ENCODE measurements around the gene UBA1.

Gene UBA1

DNA sequence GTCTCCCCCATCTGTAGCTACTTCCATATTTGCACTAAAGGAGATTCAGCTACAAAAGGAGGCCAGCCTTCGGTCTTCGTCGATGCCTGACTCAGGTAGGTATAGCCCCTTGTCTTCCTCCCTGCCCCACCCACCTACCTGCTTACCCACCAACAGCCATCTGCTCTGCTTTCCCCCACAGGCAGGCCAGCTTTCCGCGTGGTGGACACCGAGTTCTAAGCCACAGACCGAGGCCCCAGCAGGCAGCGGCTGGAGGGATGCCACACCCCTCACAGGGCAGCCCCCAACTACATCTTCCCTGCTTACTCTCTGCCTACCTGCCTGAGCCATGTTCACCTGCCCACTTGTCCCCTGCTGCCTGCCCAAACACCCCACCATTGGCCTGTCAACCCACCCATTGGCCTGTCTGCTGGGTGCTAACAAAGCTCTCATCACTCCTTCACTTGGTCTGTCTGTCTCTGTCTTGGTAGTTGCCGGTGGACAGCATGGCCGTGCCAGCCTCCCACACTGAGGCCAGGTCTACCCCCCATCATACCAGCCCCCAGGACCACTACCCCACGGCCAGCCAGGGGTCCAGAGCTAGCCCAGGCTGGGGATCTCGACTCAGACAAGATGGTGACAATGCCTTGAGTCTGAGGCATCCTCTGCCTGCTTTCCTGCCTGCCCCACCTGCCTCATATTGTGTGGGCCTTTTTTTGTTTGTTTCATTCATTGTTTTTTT lies 35.1 kb downstream of the UBA1 start:
- peaks cover 4 to 54% (median 41%) of the 10 kb centered on the region in 4 experiments for H3K36me3 ChIP-seq (ENCODE audit: control insufficient read depth in 4 of 4, insufficient read depth in 4 of 4, low read length in 3 of 4)
- CTCF ChIA-PET: no interaction called here
- no peak overlapping the region for H3K27ac ChIP-seq (ENCODE audit: insufficient read depth in 1 of 2, low read depth in 1 of 2, low read length in 2 of 2, poor library complexity in 1 of 2, severe bottlenecking in 2 of 2)
- POLR2A ChIA-PET: no interaction called here
- 98% methylated on average over 9 of the region's 12 CpGs for WGBS (ENCODE audit: insufficient coverage)
- H3K4me1 ChIP-seq (ENCODE audit: control extremely low read depth in 1 of 4, control insufficient read depth in 4 of 4, insufficient read depth in 4 of 4, low read length in 3 of 4): peaks cover 0 to 7% (median 4%) of the 10 kb centered on the region in 4 experiments
- H3K4me3 ChIP-seq (ENCODE audit: control insufficient read depth in 1 of 7, extremely low read depth in 1 of 7, insufficient read depth in 4 of 7, low read depth in 2 of 7, low read length in 6 of 7): no peak overlapping the region
- H3K9me3 ChIP-seq (ENCODE audit: control extremely low read depth in 1 of 5, control insufficient read depth in 4 of 5, insufficient read depth in 2 of 5, low read depth in 1 of 5, low read length in 4 of 5): peaks cover 0 to 3% (median 0%) of the 10 kb centered on the region in 5 experiments
- H3K27me3 ChIP-seq (replicated peaks in 2 of 5; ENCODE audit: control insufficient read depth in 4 of 5, insufficient read depth in 5 of 5, low read length in 4 of 5): peaks cover 0 to 35% (median 0%) of the 10 kb centered on the region in 5 experiments
- no peak for DNase-seq

DNA sequence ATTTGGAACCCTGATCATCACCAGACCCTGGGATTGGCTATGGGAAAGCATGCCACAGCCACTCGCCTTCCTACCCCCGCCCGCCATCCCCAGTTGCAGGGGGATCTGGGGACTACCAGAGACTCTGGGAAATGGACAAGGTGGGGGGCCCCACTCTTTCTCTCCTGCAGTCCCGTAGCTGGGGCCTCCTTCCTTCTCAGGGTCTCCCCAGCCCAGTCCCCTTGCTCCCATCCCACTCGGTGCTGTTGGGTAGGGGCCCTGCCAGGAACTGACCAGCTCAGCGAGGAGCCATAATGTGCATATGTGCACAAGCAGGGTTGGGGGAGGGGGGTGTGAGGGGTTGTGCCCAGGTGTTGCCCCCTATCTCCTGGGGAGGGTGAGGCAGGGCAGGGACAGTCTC lies 35.8 kb downstream of the UBA1 start:
- Histone ChIP-seq H3K4me3 (ENCODE audit: control insufficient read depth in 1 of 7, extremely low read depth in 1 of 7, insufficient read depth in 4 of 7, low read depth in 2 of 7, low read length in 6 of 7) (no peak overlapping the region), H3K4me1 (ENCODE audit: control extremely low read depth in 1 of 4, control insufficient read depth in 4 of 4, insufficient read depth in 4 of 4, low read length in 3 of 4) (peaks cover 0 to 9% (median 4%) of the 10 kb centered on the region in 4 experiments), H3K9me3 (ENCODE audit: control extremely low read depth in 1 of 5, control insufficient read depth in 4 of 5, insufficient read depth in 2 of 5, low read depth in 1 of 5, low read length in 4 of 5) (peaks cover 0 to 3% (median 0%) of the 10 kb centered on the region in 5 experiments), H3K27me3 (replicated peaks in 2 of 5; ENCODE audit: control insufficient read depth in 4 of 5, insufficient read depth in 5 of 5, low read length in 4 of 5) (peaks cover 0 to 37% (median 0%) of the 10 kb centered on the region in 5 experiments), H3K27ac (ENCODE audit: insufficient read depth in 1 of 2, low read depth in 1 of 2, low read length in 2 of 2, poor library complexity in 1 of 2, severe bottlenecking in 2 of 2) (no peak overlapping the region), H3K36me3 (ENCODE audit: control insufficient read depth in 4 of 4, insufficient read depth in 4 of 4, low read length in 3 of 4) (peaks cover 2 to 46% (median 34%) of the 10 kb centered on the region in 4 experiments)
- POLR2A ChIA-PET: no interaction called here
- no peak for DNase-seq
- 100% methylated on average over 1 of the region's 6 CpGs for WGBS (ENCODE audit: insufficient coverage)
- CTCF ChIA-PET: no interaction called here

DNA sequence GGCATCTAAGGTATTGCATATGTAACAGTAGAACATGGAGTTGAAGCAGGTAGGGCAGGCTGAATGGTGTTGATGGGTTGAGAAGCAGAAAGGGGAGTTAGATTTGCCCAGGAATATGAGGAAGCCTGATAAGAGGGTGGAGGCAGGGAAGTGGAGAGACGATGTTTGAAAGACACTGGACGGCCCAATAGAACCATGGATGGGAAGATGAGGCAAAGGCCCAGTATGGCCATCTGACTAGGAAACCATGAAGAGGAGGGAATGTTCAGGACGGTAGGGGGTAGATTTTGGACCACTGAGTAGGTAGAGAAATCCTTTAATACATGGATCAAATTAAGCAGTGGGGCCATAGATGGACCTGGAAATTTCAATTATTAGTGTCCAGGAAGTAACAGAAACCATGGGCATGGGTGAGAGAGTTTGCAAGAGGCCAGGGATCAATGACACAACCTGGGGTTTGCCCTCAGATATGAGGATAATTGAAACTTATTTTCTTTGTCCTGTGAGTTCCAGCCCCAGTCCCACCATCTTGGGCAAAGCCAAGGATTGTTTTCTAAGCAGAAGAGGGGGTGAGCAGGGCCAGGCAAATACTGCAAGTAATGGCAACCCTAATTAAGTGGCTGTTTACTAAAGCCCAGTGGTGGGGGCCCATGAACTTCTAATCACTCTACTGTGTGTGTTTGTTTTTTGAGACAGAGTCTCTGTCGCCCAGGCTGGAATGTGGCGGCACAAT lies 36.7 kb downstream of the UBA1 start:
- H3K27me3 ChIP-seq (replicated peaks in 2 of 5; ENCODE audit: control insufficient read depth in 4 of 5, insufficient read depth in 5 of 5, low read length in 4 of 5): peaks cover 0 to 36% (median 0%) of the 10 kb centered on the region in 5 experiments
- peaks cover 2 to 38% (median 26%) of the 10 kb centered on the region in 4 experiments for H3K36me3 ChIP-seq (ENCODE audit: control insufficient read depth in 4 of 4, insufficient read depth in 4 of 4, low read length in 3 of 4)
- no peak overlapping the region for H3K27ac ChIP-seq (ENCODE audit: insufficient read depth in 1 of 2, low read depth in 1 of 2, low read length in 2 of 2, poor library complexity in 1 of 2, severe bottlenecking in 2 of 2)
- H3K9me3 ChIP-seq (ENCODE audit: control extremely low read depth in 1 of 5, control insufficient read depth in 4 of 5, insufficient read depth in 2 of 5, low read depth in 1 of 5, low read length in 4 of 5): peaks cover 0 to 3% (median 0%) of the 10 kb centered on the region in 5 experiments
- CTCF ChIA-PET: no interaction called here
- no peak for DNase-seq
- H3K4me3 ChIP-seq (ENCODE audit: control insufficient read depth in 1 of 7, extremely low read depth in 1 of 7, insufficient read depth in 4 of 7, low read depth in 2 of 7, low read length in 6 of 7): no peak overlapping the region
- 95% methylated on average over 5 of the region's 5 CpGs for WGBS (ENCODE audit: insufficient coverage)
- H3K4me1 ChIP-seq (ENCODE audit: control extremely low read depth in 1 of 4, control insufficient read depth in 4 of 4, insufficient read depth in 4 of 4, low read length in 3 of 4): peaks cover 3 to 13% (median 4%) of the 10 kb centered on the region in 4 experiments
- POLR2A ChIA-PET: no interaction called here

DNA sequence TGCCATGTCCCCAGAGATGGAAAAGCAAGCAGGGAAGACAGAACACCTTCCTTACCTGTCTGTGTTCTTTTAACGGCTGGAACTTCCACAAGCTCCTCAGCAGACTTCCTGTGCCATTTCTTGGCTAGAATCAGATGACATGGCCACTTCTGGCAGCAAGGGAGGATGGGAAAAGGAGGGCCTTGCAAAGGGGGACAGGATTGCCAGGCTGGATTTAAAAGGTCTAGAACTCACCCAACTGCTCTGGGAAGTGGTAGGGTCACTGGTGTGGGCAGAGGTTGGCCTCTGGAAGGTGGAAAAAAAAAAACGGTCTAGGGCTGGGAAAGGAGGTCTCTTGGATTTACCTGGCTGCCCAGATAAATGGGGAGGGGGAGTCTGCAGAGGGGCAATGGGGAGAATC lies 37.5 kb downstream of the UBA1 start:
- H3K27ac ChIP-seq (ENCODE audit: insufficient read depth in 1 of 2, low read depth in 1 of 2, low read length in 2 of 2, poor library complexity in 1 of 2, severe bottlenecking in 2 of 2): no peak overlapping the region
- ChIA-PET POLR2A (interaction anchor here (0.8 kb wide), 1 partner anchor 14 kb away, joined by 3 read pairs; no protein-coding TSS in a partner anchor), CTCF (no interaction called here)
- DNase-seq: no peak
- WGBS (ENCODE audit: insufficient coverage): 66% methylated on average over 2 of the region's 2 CpGs
- peaks cover 0 to 32% (median 0%) of the 10 kb centered on the region in 5 experiments for H3K27me3 ChIP-seq (replicated peaks in 2 of 5; ENCODE audit: control insufficient read depth in 4 of 5, insufficient read depth in 5 of 5, low read length in 4 of 5)
- H3K4me1 ChIP-seq (ENCODE audit: control extremely low read depth in 1 of 4, control insufficient read depth in 4 of 4, insufficient read depth in 4 of 4, low read length in 3 of 4): peaks cover 3 to 13% (median 4%) of the 10 kb centered on the region in 4 experiments
- H3K9me3 ChIP-seq (ENCODE audit: control extremely low read depth in 1 of 5, control insufficient read depth in 4 of 5, insufficient read depth in 2 of 5, low read depth in 1 of 5, low read length in 4 of 5): peaks cover 0 to 3% (median 0%) of the 10 kb centered on the region in 5 experiments
- no peak overlapping the region for H3K4me3 ChIP-seq (ENCODE audit: control insufficient read depth in 1 of 7, extremely low read depth in 1 of 7, insufficient read depth in 4 of 7, low read depth in 2 of 7, low read length in 6 of 7)
- H3K36me3 ChIP-seq (ENCODE audit: control insufficient read depth in 4 of 4, insufficient read depth in 4 of 4, low read length in 3 of 4): peaks cover 2 to 29% (median 18%) of the 10 kb centered on the region in 4 experiments

- H3K4me1 ChIP-seq (ENCODE audit: control extremely low read depth in 1 of 4, control insufficient read depth in 4 of 4, insufficient read depth in 4 of 4, low read length in 3 of 4): peaks cover 3 to 13% (median 4%) of the 10 kb centered on the region in 4 experiments
- peaks cover 2 to 18% (median 10%) of the 10 kb centered on the region in 4 experiments for H3K36me3 ChIP-seq (ENCODE audit: control insufficient read depth in 4 of 4, insufficient read depth in 4 of 4, low read length in 3 of 4)
- H3K9me3 ChIP-seq (ENCODE audit: control extremely low read depth in 1 of 5, control insufficient read depth in 4 of 5, insufficient read depth in 2 of 5, low read depth in 1 of 5, low read length in 4 of 5): peaks cover 0 to 3% (median 0%) of the 10 kb centered on the region in 5 experiments
- peak overlapping the region; percentile 85 to 93 for H3K27ac ChIP-seq (ENCODE audit: insufficient read depth in 1 of 2, low read depth in 1 of 2, low read length in 2 of 2, poor library complexity in 1 of 2, severe bottlenecking in 2 of 2)
- peak overlapping the region in 6 of 7 experiments; percentile 66 to 89 (median 78) for H3K4me3 ChIP-seq (ENCODE audit: control insufficient read depth in 1 of 7, extremely low read depth in 1 of 7, insufficient read depth in 4 of 7, low read depth in 2 of 7, low read length in 6 of 7)
- ChIA-PET POLR2A (interaction anchor here (1.8 kb wide), 1 partner anchor 14 kb away, joined by 10 read pairs; the partner anchor contains the start of gene CDK16), CTCF (interaction anchor here (1.5 kb wide), 1 partner anchor 153 kb away, joined by 3 read pairs; no protein-coding TSS in a partner anchor)
- DNase-seq: no peak
- WGBS (ENCODE audit: insufficient coverage): 72% methylated on average over 6 of the region's 8 CpGs
- H3K27me3 ChIP-seq (replicated peaks in 2 of 5; ENCODE audit: control insufficient read depth in 4 of 5, insufficient read depth in 5 of 5, low read length in 4 of 5): peaks cover 0 to 38% (median 0%) of the 10 kb centered on the region in 5 experiments
Observed at GRCh38 chrX:47232197-47232802, 38.7 kb downstream of the UBA1 start.

GRCh38 chrX:47232803-47233332 lies 39.2 kb downstream of the UBA1 start, which contains the start of gene USP11:
Gene USP11 (plus strand): TSS chrX:47233009. CDS start chrX:47233044, 35 bp downstream.
- Histone ChIP-seq H3K36me3 (ENCODE audit: control insufficient read depth in 4 of 4, insufficient read depth in 4 of 4, low read length in 3 of 4) (peaks cover 2 to 13% (median 8%) of the 10 kb centered on the region in 4 experiments), H3K27ac (ENCODE audit: insufficient read depth in 1 of 2, low read depth in 1 of 2, low read length in 2 of 2, poor library complexity in 1 of 2, severe bottlenecking in 2 of 2) (peak within 1 kb of the TSS; percentile 85 to 93), H3K9me3 (ENCODE audit: control extremely low read depth in 1 of 5, control insufficient read depth in 4 of 5, insufficient read depth in 2 of 5, low read depth in 1 of 5, low read length in 4 of 5) (peaks cover 0 to 3% (median 0%) of the 10 kb centered on the region in 5 experiments), H3K4me1 (ENCODE audit: control extremely low read depth in 1 of 4, control insufficient read depth in 4 of 4, insufficient read depth in 4 of 4, low read length in 3 of 4) (peaks cover 3 to 13% (median 4%) of the 10 kb centered on the region in 4 experiments), H3K27me3 (replicated peaks in 2 of 5; ENCODE audit: control insufficient read depth in 4 of 5, insufficient read depth in 5 of 5, low read length in 4 of 5) (peaks cover 0 to 41% (median 0%) of the 10 kb centered on the region in 5 experiments), H3K4me3 (ENCODE audit: control insufficient read depth in 1 of 7, extremely low read depth in 1 of 7, insufficient read depth in 4 of 7, low read depth in 2 of 7, low read length in 6 of 7) (peak within 1 kb of the TSS; percentile 64 to 89 (median 74))
- CTCF ChIA-PET: interaction anchor here (1.5 kb wide), 1 partner anchor 152 kb away, joined by 3 read pairs; no protein-coding TSS in a partner anchor
- DNase-seq: peak; percentile 62 to 83 (median 82)
- WGBS (ENCODE audit: insufficient coverage): 27% methylated on average over 31 of the region's 46 CpGs
- POLR2A ChIA-PET: interaction anchor here (0.6 to 1.8 kb wide), 4 partner anchors 12 to 26 kb away, joined by 3 to 10 read pairs (median 4); partner anchors contain the start of gene CDK16

All from common myeloid progenitor, CD34-positive (primary cell).